ENCODE measurements around the gene FAM13C.

DNA sequence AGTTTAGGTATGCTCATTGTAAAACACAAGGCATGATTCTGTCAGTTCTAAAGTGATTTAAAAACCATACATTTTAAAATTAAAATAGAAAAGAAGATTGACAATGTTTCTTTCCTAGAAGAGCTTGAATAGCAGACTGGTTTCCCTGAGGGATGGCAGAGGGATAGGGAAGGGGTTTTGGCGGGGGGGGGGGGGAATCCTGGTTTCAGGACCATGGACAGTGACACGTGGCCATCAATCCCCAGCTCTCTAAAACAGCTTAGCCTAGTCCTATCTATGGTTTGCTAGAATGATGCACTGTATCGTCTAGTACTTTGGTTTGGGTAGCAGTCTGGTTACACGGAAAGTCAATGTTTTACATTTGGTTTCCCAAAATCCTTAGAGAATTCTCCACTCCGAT, 97.2 kb downstream of the FAM13C start:
- TF ChIP-seq, protein P1, sequence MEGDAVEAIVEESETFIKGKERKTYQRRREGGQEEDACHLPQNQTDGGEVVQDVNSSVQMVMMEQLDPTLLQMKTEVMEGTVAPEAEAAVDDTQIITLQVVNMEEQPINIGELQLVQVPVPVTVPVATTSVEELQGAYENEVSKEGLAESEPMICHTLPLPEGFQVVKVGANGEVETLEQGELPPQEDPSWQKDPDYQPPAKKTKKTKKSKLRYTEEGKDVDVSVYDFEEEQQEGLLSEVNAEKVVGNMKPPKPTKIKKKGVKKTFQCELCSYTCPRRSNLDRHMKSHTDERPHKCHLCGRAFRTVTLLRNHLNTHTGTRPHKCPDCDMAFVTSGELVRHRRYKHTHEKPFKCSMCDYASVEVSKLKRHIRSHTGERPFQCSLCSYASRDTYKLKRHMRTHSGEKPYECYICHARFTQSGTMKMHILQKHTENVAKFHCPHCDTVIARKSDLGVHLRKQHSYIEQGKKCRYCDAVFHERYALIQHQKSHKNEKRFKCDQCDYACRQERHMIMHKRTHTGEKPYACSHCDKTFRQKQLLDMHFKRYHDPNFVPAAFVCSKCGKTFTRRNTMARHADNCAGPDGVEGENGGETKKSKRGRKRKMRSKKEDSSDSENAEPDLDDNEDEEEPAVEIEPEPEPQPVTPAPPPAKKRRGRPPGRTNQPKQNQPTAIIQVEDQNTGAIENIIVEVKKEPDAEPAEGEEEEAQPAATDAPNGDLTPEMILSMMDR (conservative IDR thresholded peaks at IDR 0.05; ENCODE audit: low read depth, low read length) = no peak
- TF ChIP-seq EZH2 (IDR thresholded peaks at IDR 0.05; ENCODE audit: low read length, unreplicated experiment) = no peak

All from PC-3 (cell line).